GM12878 (cell line): ENCODE measurements around the gene GABBR2.

ENCODE experiments used
- CBX5 ChIP-seq: sonication (generic); IDR thresholded peaks from 2 replicates; pipeline ENCODE4 v1.6.1; 2016; ENCODE audit warnings: low read depth, moderate library complexity, mild to moderate bottlenecking, inconsistent platforms
- CEBPB ChIP-seq, 2 experiments: fragments of 150-350 bp in 1 of 2; IDR thresholded peaks; 2 replicates each; pipeline ENCODE4 v1.6.1; 2012 to 2014; ENCODE audit warnings: low read depth in 2 of 2, low read length in 2 of 2, borderline replicate concordance in 1 of 2, inconsistent platforms in 1 of 2
- DPF2 ChIP-seq: fragments of 450-650 bp; IDR thresholded peaks from 2 replicates; pipeline ENCODE4 v1.6.1; 2017; ENCODE audit warnings: mild to moderate bottlenecking
- EP300 ChIP-seq, 2 experiments: fragments of 150-350 bp in 1 of 2; IDR thresholded peaks; 2 replicates each; pipeline ENCODE4 v1.6.1; 2011 to 2012; ENCODE audit warnings: low read depth in 2 of 2, low read length in 2 of 2, borderline replicate concordance in 1 of 2, improper control_type of control experiment in 1 of 2, inconsistent platforms in 1 of 2; ENCODE audit not compliant: control insufficient read depth in 1 of 2
- JUND ChIP-seq: IDR thresholded peaks from 2 replicates; pipeline ENCODE4 v1.6.1; 2012; ENCODE audit warnings: low read depth, mild to moderate bottlenecking, low read length, improper control_type of control experiment, moderate library complexity
- PAX8 ChIP-seq: fragments of 450-650 bp; IDR thresholded peaks from 2 replicates; pipeline ENCODE4 v1.6.1; 2017; ENCODE audit warnings: mild to moderate bottlenecking, moderate library complexity
- POLR2A ChIP-seq: IDR thresholded peaks from 2 replicates; pipeline ENCODE4 v1.6.1; 2011; ENCODE audit warnings: low read depth, mild to moderate bottlenecking, low read length
- SREBF2 ChIP-seq: IDR thresholded peaks from 2 replicates; pipeline ENCODE4 v1.6.1; 2012; ENCODE audit warnings: mild to moderate bottlenecking, low read length
- TAF1 ChIP-seq: IDR thresholded peaks from 2 replicates; pipeline ENCODE4 v1.6.1; 2011; ENCODE audit warnings: mild to moderate bottlenecking, low read depth, low read length, borderline replicate concordance
- ZNF24 ChIP-seq: fragments of 450-650 bp; IDR thresholded peaks from 2 replicates; pipeline ENCODE4 v1.6.1; 2017; ENCODE audit warnings: antibody characterized with exemption, mild to moderate bottlenecking
- TF ChIP-seq, protein P1 (sequence below), 3 experiments: IDR thresholded peaks in 2 of 3; conservative IDR thresholded peaks in 1 of 3; 2 replicates each; pipeline ENCODE4 v1.5.1; 2011; ENCODE audit warnings: low read depth in 3 of 3, low read length in 3 of 3, mild to moderate bottlenecking in 3 of 3, control low read depth in 2 of 3, moderate library complexity in 2 of 3, inconsistent platforms in 1 of 3, mixed read lengths in 1 of 3; ENCODE audit not compliant: control insufficient read depth in 2 of 3, insufficient read depth in 1 of 3; ENCODE audit errors: extremely low read depth in 1 of 3
- TF ChIP-seq, protein P2 (sequence below): IDR thresholded peaks from 2 replicates; pipeline ENCODE4 v1.6.1; 2012; ENCODE audit warnings: low read depth, low read length, improper control_type of control experiment

DNA sequence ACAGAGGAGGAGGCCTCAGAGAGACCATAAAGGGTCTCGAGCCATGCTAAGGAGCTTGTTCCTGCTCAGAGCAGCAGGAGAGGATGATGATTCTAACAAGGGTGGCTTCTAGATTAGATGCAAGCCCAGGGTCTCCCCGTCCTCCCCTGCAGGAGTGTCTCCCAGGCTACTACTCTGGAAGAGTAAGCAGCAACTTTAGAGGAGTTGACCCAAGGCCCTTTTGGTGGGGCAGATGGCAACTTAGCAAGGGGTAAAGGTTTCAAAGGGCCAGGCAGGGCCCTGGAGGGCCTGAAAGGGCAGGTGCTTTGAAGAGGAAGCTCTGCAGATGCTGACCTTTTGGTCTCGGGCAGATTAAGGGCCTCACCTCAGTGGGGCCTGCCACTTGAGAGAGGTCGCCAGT lies 174.9 kb downstream of the GABBR2 start:
- TF ChIP-seq, protein P1, sequence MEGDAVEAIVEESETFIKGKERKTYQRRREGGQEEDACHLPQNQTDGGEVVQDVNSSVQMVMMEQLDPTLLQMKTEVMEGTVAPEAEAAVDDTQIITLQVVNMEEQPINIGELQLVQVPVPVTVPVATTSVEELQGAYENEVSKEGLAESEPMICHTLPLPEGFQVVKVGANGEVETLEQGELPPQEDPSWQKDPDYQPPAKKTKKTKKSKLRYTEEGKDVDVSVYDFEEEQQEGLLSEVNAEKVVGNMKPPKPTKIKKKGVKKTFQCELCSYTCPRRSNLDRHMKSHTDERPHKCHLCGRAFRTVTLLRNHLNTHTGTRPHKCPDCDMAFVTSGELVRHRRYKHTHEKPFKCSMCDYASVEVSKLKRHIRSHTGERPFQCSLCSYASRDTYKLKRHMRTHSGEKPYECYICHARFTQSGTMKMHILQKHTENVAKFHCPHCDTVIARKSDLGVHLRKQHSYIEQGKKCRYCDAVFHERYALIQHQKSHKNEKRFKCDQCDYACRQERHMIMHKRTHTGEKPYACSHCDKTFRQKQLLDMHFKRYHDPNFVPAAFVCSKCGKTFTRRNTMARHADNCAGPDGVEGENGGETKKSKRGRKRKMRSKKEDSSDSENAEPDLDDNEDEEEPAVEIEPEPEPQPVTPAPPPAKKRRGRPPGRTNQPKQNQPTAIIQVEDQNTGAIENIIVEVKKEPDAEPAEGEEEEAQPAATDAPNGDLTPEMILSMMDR (IDR thresholded peaks at IDR 0.05 in 2 of 3, conservative IDR thresholded peaks at IDR 0.05 in 1 of 3; ENCODE audit: control insufficient read depth in 2 of 3, extremely low read depth in 1 of 3, insufficient read depth in 1 of 3, low read depth in 3 of 3, low read length in 3 of 3) = no peak
- TF ChIP-seq, protein P2, sequence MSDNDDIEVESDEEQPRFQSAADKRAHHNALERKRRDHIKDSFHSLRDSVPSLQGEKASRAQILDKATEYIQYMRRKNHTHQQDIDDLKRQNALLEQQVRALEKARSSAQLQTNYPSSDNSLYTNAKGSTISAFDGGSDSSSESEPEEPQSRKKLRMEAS = no peak
- TF ChIP-seq CBX5 (no peak), TAF1 (no peak), ZNF24 (no peak), EP300 (IDR thresholded peaks at IDR 0.05; ENCODE audit: borderline replicate concordance in 1 of 2, control insufficient read depth in 1 of 2, low read depth in 2 of 2, low read length in 2 of 2) (no peak), SREBF2 (no peak), CEBPB (IDR thresholded peaks at IDR 0.05; ENCODE audit: borderline replicate concordance in 1 of 2, low read depth in 2 of 2, low read length in 2 of 2) (no peak), PAX8 (no peak), POLR2A (no peak), JUND (no peak), DPF2 (no peak)
